Right lobe of liver (tissue), 6 donors: ENCODE results near the gene RCAN1. TPM values are rescaled to one million over a fixed set of nuclear protein-coding genes. Genes with fewer than 3 reads are reported as not detected.

ENCODE experiments used
- ATAC-seq, 4 donors: fragments of 200-7000 bp; cut with Tn5 transposase; one replicate each; pipeline ENCODE4 v1.9.1; 2020; ENCODE audit warnings: mild to moderate bottlenecking in 4 of 4, moderate library complexity in 4 of 4
- DNase-seq, 3 donors: peaks; one replicate each; pipeline ENCODE4 v3.0.0-alpha.2; 2020
- H3K27ac ChIP-seq, 3 donors: fragments of 200-600 bp; one replicate each; pipeline ENCODE4 v1.8.0; 2022
- H3K27me3 ChIP-seq, 2 donors: fragments of 200-600 bp; one replicate each; pipeline ENCODE4 v1.8.0; 2022
- H3K36me3 ChIP-seq, 4 donors: fragments of 200-600 bp; sonication (generic) in 1 of 4; one replicate each; pipeline versions ENCODE4 v1.5.1 to v1.8.0; 2017 to 2022; ENCODE audit warnings: control low read depth in 1 of 4
- H3K4me1 ChIP-seq, 4 donors: fragments of 200-600 bp; sonication (generic) in 1 of 4; one replicate each; pipeline versions ENCODE4 v1.5.1 to v1.8.0; 2017 to 2022; ENCODE audit warnings: control low read depth in 1 of 4
- H3K4me3 ChIP-seq, 3 donors: fragments of 200-600 bp; one replicate each; pipeline ENCODE4 v1.8.0; 2022
- H3K9me3 ChIP-seq, 4 donors: fragments of 200-600 bp; sonication (generic) in 1 of 4; one replicate each; pipeline versions ENCODE4 v1.5.1 to v1.8.0; 2017 to 2022; ENCODE audit warnings: control low read depth in 1 of 4
- CTCF ChIP-seq, 4 donors: fragments of 200-600 bp in 3 of 4; fragments of 450-650 bp in 1 of 4; IDR thresholded peaks; one replicate each; pipeline versions ENCODE4 v1.5.1 to v1.8.0; 2016 to 2022; ENCODE audit warnings: antibody characterized with exemption in 4 of 4, mild to moderate bottlenecking in 2 of 4
- POLR2A ChIP-seq: fragments of 450-650 bp; IDR thresholded peaks from one replicate; pipeline ENCODE4 v1.6.1; 2017; ENCODE audit warnings: antibody characterized with exemption, mild to moderate bottlenecking
- WGBS: methylation state at CpG from one replicate; pipeline ENCODE4 v1.1.6; 2018; ENCODE audit warnings: low coverage, low lambda C conversion rate; ENCODE audit not compliant: insufficient coverage; ENCODE audit errors: missing lambda C conversion rate; 5-methylcytosine and 5-hydroxymethylcytosine counted together
- intact Hi-C, 2 donors: fragments of 100-400 bp; cut with DNase I; formaldehyde crosslinking; loops; one replicate each; pipeline versions ENCODE4 v1.11.2 to v1.14.1; 2022
- total RNA-seq, 6 experiments: library from RNA; depleted of rRNA in 2 of 6; stranded (reverse); fragments of >200 nt in 2 of 6; fragmentation: NEBNext Ultra II Directional in 3 of 6; extraction: Animal tissue kit (Norgen Biotek cat#: 25700) in 3 of 6; gene quantifications; one replicate each; pipeline versions ENCODE4 v1.1.0 to v1.2.4, GENCODE V29; 2016 to 2023
- donor health status: DM: no; HTN: yes; CAD: no.
- donor health status: DM: no; HTN: no; CAD: no.
- donor health status: DM: no; HTN: no; CAD: no.
- donor health status: DM: no; HTN: yes; CAD: no.
- donor health status: DM: no; HTN: yes; CAD: no.

Gene RCAN1
- total RNA-seq, 6 experiments from 2014 or later, result 34.3 to 71.0 (median 55.4) TPM

- no peaks in the 10 kb centered on the region for H3K9me3 ChIP-seq
- intact Hi-C loops, result no loop called here
Observed at GRCh38 chr21:34599534-34600101, 15.3 kb downstream of the RCAN1 start.

GRCh38 chr21:34598931-34599400, 15.9 kb downstream of the RCAN1 start:
- DNase-seq (no peak), ATAC-seq (no peak)
- TF ChIP-seq POLR2A (no peak), CTCF (IDR thresholded peaks at IDR 0.05) (no peak)
- Histone ChIP-seq H3K4me3 (no peak overlapping the region), H3K36me3 (no peaks in the 10 kb centered on the region), H3K9me3 (no peaks in the 10 kb centered on the region), H3K4me1 (no peaks in the 10 kb centered on the region), H3K27ac (no peak overlapping the region), H3K27me3 (no peaks in the 10 kb centered on the region)
- WGBS, result 68% methylated on average over 4 of the region's 4 CpGs
- intact Hi-C loops, result no loop called here

More at GRCh38 chr21:34599534-34600101, 15.3 kb downstream of the RCAN1 start:
- Histone ChIP-seq H3K27me3 (no peaks in the 10 kb centered on the region), H3K27ac (no peak overlapping the region), H3K4me1 (no peaks in the 10 kb centered on the region), H3K36me3 (no peaks in the 10 kb centered on the region), H3K4me3 (no peak overlapping the region)
- no peak for DNase-seq
- TF ChIP-seq POLR2A (no peak), CTCF (IDR thresholded peaks at IDR 0.05) (no peak)
- WGBS, result 93% methylated on average over 7 of the region's 7 CpGs
- no peak for ATAC-seq

- no peak for ATAC-seq
- TF ChIP-seq CTCF (IDR thresholded peaks at IDR 0.05) (no peak), POLR2A (no peak)
Observed at GRCh38 chr21:34597406-34597805, 17.5 kb downstream of the RCAN1 start.

GRCh38 chr21:34596561-34597271, 18.2 kb downstream of the RCAN1 start:
- WGBS, result 61% methylated on average over 13 of the region's 18 CpGs

More at GRCh38 chr21:34597406-34597805, 17.5 kb downstream of the RCAN1 start:
- DNase-seq, result no peak
- H3K4me3 ChIP-seq, result no peak overlapping the region
- no peaks in the 10 kb centered on the region for H3K36me3 ChIP-seq
- no peaks in the 10 kb centered on the region for H3K27me3 ChIP-seq
- 85% methylated on average over 5 of the region's 5 CpGs for WGBS
- H3K9me3 ChIP-seq, result no peaks in the 10 kb centered on the region
- H3K4me1 ChIP-seq, result peaks cover 0 to 5% (median 0%) of the 10 kb centered on the region in 4 donors
- H3K27ac ChIP-seq, result no peak overlapping the region
- intact Hi-C loops, result no loop called here

More at GRCh38 chr21:34596561-34597271, 18.2 kb downstream of the RCAN1 start:
- DNase-seq (no peak), ATAC-seq (peak in 2 of 4 donors; percentile 20 to 23)
- TF ChIP-seq POLR2A, result no peak
- no peak for TF ChIP-seq CTCF (IDR thresholded peaks at IDR 0.05)
- H3K36me3 ChIP-seq, result no peaks in the 10 kb centered on the region
- peaks cover 0 to 10% (median 0%) of the 10 kb centered on the region in 4 donors for H3K4me1 ChIP-seq
- H3K4me3 ChIP-seq, result no peak overlapping the region
- no peak overlapping the region for H3K27ac ChIP-seq
- H3K9me3 ChIP-seq, result no peaks in the 10 kb centered on the region
- intact Hi-C loops, result no loop called here
- no peaks in the 10 kb centered on the region for H3K27me3 ChIP-seq
